Mesendoderm (in vitro differentiated cells): ENCODE data around the gene ADAD1.

Source experiments
- DNase-seq: peaks from one replicate; pipeline ENCODE4 v3.0.0; 2013
- H2AK5ac ChIP-seq: 2 replicates; pipeline ENCODE4 v1.6.1; 2013; ENCODE audit warnings: low read length, inconsistent platforms
- H2BK120ac ChIP-seq: 2 replicates; pipeline ENCODE4 v1.6.1; 2013; ENCODE audit warnings: low read depth, mild to moderate bottlenecking, low read length, moderate library complexity, mixed read lengths
- H2BK15ac ChIP-seq: replicated peaks from 2 replicates; pipeline ENCODE4 v1.6.1; 2013; ENCODE audit warnings: low read depth, mild to moderate bottlenecking, moderate library complexity
- H2BK5ac ChIP-seq: 2 replicates; pipeline ENCODE4 v1.6.1; 2013; ENCODE audit warnings: low read length, inconsistent platforms
- H3K18ac ChIP-seq: 2 replicates; pipeline ENCODE4 v1.6.1; 2013; ENCODE audit warnings: mild to moderate bottlenecking, low read length, mixed read lengths
- H3K23ac ChIP-seq: one replicate; pipeline ENCODE4 v1.6.1; 2013; ENCODE audit warnings: low read length
- H3K27ac ChIP-seq: 2 replicates; pipeline ENCODE4 v1.5.1; 2013; ENCODE audit warnings: low read depth, mild to moderate bottlenecking, inconsistent platforms, low read length, moderate library complexity
- H3K27me3 ChIP-seq: 2 replicates; pipeline ENCODE4 v1.6.1; 2013; ENCODE audit warnings: low read length, control low read depth, mild to moderate bottlenecking, inconsistent platforms; ENCODE audit not compliant: insufficient read depth, poor library complexity
- H3K36me3 ChIP-seq: 2 replicates; pipeline ENCODE4 v1.6.1; 2013; ENCODE audit warnings: low read length, inconsistent platforms; ENCODE audit not compliant: control insufficient read depth, insufficient read depth
- H3K4ac ChIP-seq: one replicate; pipeline ENCODE4 v1.6.1; 2013; ENCODE audit warnings: low read depth, mild to moderate bottlenecking, low read length, moderate library complexity
- H3K4me1 ChIP-seq: 2 replicates; pipeline ENCODE4 v1.6.1; 2013; ENCODE audit warnings: low read depth, low read length, inconsistent platforms; ENCODE audit not compliant: control insufficient read depth
- H3K4me2 ChIP-seq: 2 replicates; pipeline ENCODE4 v1.6.1; 2013; ENCODE audit warnings: low read length
- H3K4me3 ChIP-seq: 2 replicates; pipeline ENCODE4 v1.5.1; 2013; ENCODE audit warnings: mild to moderate bottlenecking, low read length
- H3K56ac ChIP-seq: one replicate; pipeline ENCODE4 v1.6.1; 2013; ENCODE audit warnings: low read length
- H3K79me1 ChIP-seq: 2 replicates; pipeline ENCODE4 v1.6.1; 2013; ENCODE audit warnings: low read length, inconsistent platforms
- H3K79me2 ChIP-seq: 2 replicates; pipeline ENCODE4 v1.6.1; 2013; ENCODE audit warnings: mild to moderate bottlenecking, low read length; ENCODE audit not compliant: control insufficient read depth, insufficient read depth
- H3K9ac ChIP-seq: 2 replicates; pipeline ENCODE4 v1.6.1; 2013; ENCODE audit warnings: low read length, inconsistent platforms
- H4K5ac ChIP-seq: one replicate; pipeline ENCODE4 v1.6.1; 2013; ENCODE audit warnings: low read length
- H4K8ac ChIP-seq: one replicate; pipeline ENCODE4 v1.6.1; 2013; ENCODE audit warnings: low read depth, mild to moderate bottlenecking, control low read depth, low read length, moderate library complexity
- WGBS: extraction: QIAGEN DNeasy Blood & Tissue Kit; methylation state at CpG from one replicate; pipeline ENCODE4 v1.1.7; 2013; ENCODE audit warnings: low lambda C conversion rate, missing lambda C conversion rate; ENCODE audit not compliant: insufficient coverage; ENCODE audit errors: extremely low coverage; 5-methylcytosine and 5-hydroxymethylcytosine counted together

ADAD1 gene

GRCh38 chr4:122379239-122379638 lies 428 bp downstream of the ADAD1 start:
- no peaks in the 10 kb centered on the region for H3K27me3 ChIP-seq
- H3K36me3 ChIP-seq, result no peaks in the 10 kb centered on the region
- H3K56ac ChIP-seq, result no peak overlapping the region
- H2BK15ac ChIP-seq, result no peak overlapping the region
- no peaks in the 10 kb centered on the region for H3K4me1 ChIP-seq
- no peaks in the 10 kb centered on the region for H3K79me1 ChIP-seq
- H3K23ac ChIP-seq, result no peak overlapping the region
- H4K8ac ChIP-seq, result no peak overlapping the region
- no peak overlapping the region for H3K9ac ChIP-seq
- no peak overlapping the region for H3K4me2 ChIP-seq
- H3K18ac ChIP-seq, result no peak overlapping the region
- H2BK5ac ChIP-seq, result no peak overlapping the region
- no peak overlapping the region for H3K27ac ChIP-seq
- H4K5ac ChIP-seq, result no peak overlapping the region
- H2BK120ac ChIP-seq, result no peak overlapping the region
- H3K4ac ChIP-seq, result no peak overlapping the region
- whole genome bisulfite sequencing, result no CpG with 5 or more reads among the region's 44 CpGs
- no peak overlapping the region for H3K4me3 ChIP-seq
- H2AK5ac ChIP-seq, result no peak overlapping the region
- no peaks in the 10 kb centered on the region for H3K79me2 ChIP-seq
- no peak for DNase-seq

- H2BK5ac ChIP-seq, result no peak overlapping the region
- H3K27me3 ChIP-seq, result no peaks in the 10 kb centered on the region
- no peaks in the 10 kb centered on the region for H3K4me1 ChIP-seq
- no peak overlapping the region for H3K4me3 ChIP-seq
- no peaks in the 10 kb centered on the region for H3K79me2 ChIP-seq
- H3K27ac ChIP-seq, result no peak overlapping the region
- no peak overlapping the region for H4K5ac ChIP-seq
- H3K4ac ChIP-seq, result no peak overlapping the region
- no peak overlapping the region for H2BK15ac ChIP-seq
- no peak overlapping the region for H2AK5ac ChIP-seq
- no CpG with 5 or more reads among the region's 4 CpGs for WGBS
- no peak overlapping the region for H3K56ac ChIP-seq
- H3K36me3 ChIP-seq, result no peaks in the 10 kb centered on the region
- no peak overlapping the region for H4K8ac ChIP-seq
- H2BK120ac ChIP-seq, result no peak overlapping the region
- no peak overlapping the region for H3K23ac ChIP-seq
- no peak overlapping the region for H3K4me2 ChIP-seq
- H3K18ac ChIP-seq, result no peak overlapping the region
- no peaks in the 10 kb centered on the region for H3K79me1 ChIP-seq
- DNase-seq, result no peak
- no peak overlapping the region for H3K9ac ChIP-seq
Observed at GRCh38 chr4:122383341-122383740, 4.5 kb downstream of the ADAD1 start.

GRCh38 chr4:122384245-122384644 lies 5.4 kb downstream of the ADAD1 start:
- Histone ChIP-seq H3K23ac (no peak overlapping the region), H3K9ac (no peak overlapping the region), H3K36me3 (no peaks in the 10 kb centered on the region), H2AK5ac (no peak overlapping the region), H3K79me2 (no peaks in the 10 kb centered on the region), H3K27ac (no peak overlapping the region), H2BK15ac (no peak overlapping the region), H4K8ac (no peak overlapping the region), H2BK120ac (no peak overlapping the region), H3K4ac (no peak overlapping the region), H3K4me2 (no peak overlapping the region), H3K4me3 (no peak overlapping the region), H3K18ac (no peak overlapping the region), H3K4me1 (no peaks in the 10 kb centered on the region), H2BK5ac (no peak overlapping the region), H4K5ac (no peak overlapping the region), H3K27me3 (no peaks in the 10 kb centered on the region), H3K79me1 (no peaks in the 10 kb centered on the region), H3K56ac (no peak overlapping the region)
- DNase-seq, result no peak
- no CpG with 5 or more reads among the region's 2 CpGs for WGBS

GRCh38 chr4:122393276-122393675 lies 14.5 kb downstream of the ADAD1 start:
- no peaks in the 10 kb centered on the region for H3K79me1 ChIP-seq
- H3K4me1 ChIP-seq, result no peaks in the 10 kb centered on the region
- WGBS, result no CpG with 5 or more reads among the region's 1 CpG
- H3K18ac ChIP-seq, result no peak overlapping the region
- no peak overlapping the region for H4K5ac ChIP-seq
- no peak overlapping the region for H3K9ac ChIP-seq
- no peak overlapping the region for H2BK5ac ChIP-seq
- DNase-seq, result no peak
- H3K56ac ChIP-seq, result no peak overlapping the region
- H2AK5ac ChIP-seq, result no peak overlapping the region
- no peak overlapping the region for H4K8ac ChIP-seq
- no peaks in the 10 kb centered on the region for H3K36me3 ChIP-seq
- no peak overlapping the region for H3K27ac ChIP-seq
- no peak overlapping the region for H2BK120ac ChIP-seq
- H3K4me2 ChIP-seq, result no peak overlapping the region
- H2BK15ac ChIP-seq, result no peak overlapping the region
- H3K79me2 ChIP-seq, result no peaks in the 10 kb centered on the region
- H3K4me3 ChIP-seq, result no peak overlapping the region
- no peak overlapping the region for H3K4ac ChIP-seq
- H3K27me3 ChIP-seq, result no peaks in the 10 kb centered on the region
- H3K23ac ChIP-seq, result no peak overlapping the region

- DNase-seq, result peak; percentile 6
- Histone ChIP-seq H3K4me3 (no peak overlapping the region), H3K36me3 (no peaks in the 10 kb centered on the region), H3K4me1 (no peaks in the 10 kb centered on the region), H3K18ac (no peak overlapping the region), H3K23ac (no peak overlapping the region), H3K79me2 (no peaks in the 10 kb centered on the region), H4K5ac (no peak overlapping the region), H3K9ac (no peak overlapping the region), H2BK15ac (no peak overlapping the region), H2BK120ac (no peak overlapping the region), H2AK5ac (no peak overlapping the region), H3K4ac (no peak overlapping the region), H3K27ac (no peak overlapping the region), H3K79me1 (no peaks in the 10 kb centered on the region), H3K4me2 (no peak overlapping the region), H3K56ac (no peak overlapping the region), H4K8ac (no peak overlapping the region), H2BK5ac (no peak overlapping the region), H3K27me3 (no peaks in the 10 kb centered on the region)
- WGBS, result no CpG with 5 or more reads among the region's 3 CpGs
Observed at GRCh38 chr4:122403861-122404260, 25.1 kb downstream of the ADAD1 start.

- Histone ChIP-seq H3K4me2 (no peak overlapping the region), H3K27me3 (no peaks in the 10 kb centered on the region), H3K4ac (no peak overlapping the region), H2BK15ac (no peak overlapping the region), H4K8ac (no peak overlapping the region), H3K27ac (no peak overlapping the region), H3K4me3 (no peak overlapping the region), H3K79me2 (no peaks in the 10 kb centered on the region), H3K23ac (no peak overlapping the region), H3K4me1 (no peaks in the 10 kb centered on the region), H4K5ac (no peak overlapping the region), H3K9ac (no peak overlapping the region), H2BK120ac (no peak overlapping the region), H3K56ac (no peak overlapping the region), H3K36me3 (no peaks in the 10 kb centered on the region), H3K18ac (no peak overlapping the region), H2AK5ac (no peak overlapping the region), H3K79me1 (no peaks in the 10 kb centered on the region), H2BK5ac (no peak overlapping the region)
- WGBS, result no CpG with 5 or more reads among the region's 3 CpGs
- DNase-seq, result no peak
Observed at GRCh38 chr4:122412547-122412946, 33.7 kb downstream of the ADAD1 start.
